ENCODE results near the gene PHF3. TPM values are rescaled to one million over a fixed set of nuclear protein-coding genes. Genes with fewer than 3 reads are reported as not detected.

The PHF3 gene
- total and polyA plus RNA-seq, 2 experiments from 2014 or later = 37.1 to 77.3 TPM

GRCh38 chr6:63624091-63624490 lies 11.5 kb upstream of the PHF3 start:
- Histone ChIP-seq H3K4me1 (ENCODE audit: insufficient read depth) (no peaks in the 10 kb centered on the region), H3K9me2 (ENCODE audit: insufficient read depth) (no peaks in the 10 kb centered on the region), H3K36me3 (ENCODE audit: insufficient read depth) (no peaks in the 10 kb centered on the region), H4K20me1 (replicated peaks; ENCODE audit: insufficient read depth) (no peaks in the 10 kb centered on the region), H2AFZ (no peak overlapping the region), H3K27me3 (ENCODE audit: insufficient read depth) (no peaks in the 10 kb centered on the region), H3F3A (replicated peaks; ENCODE audit: low read depth) (no peaks in the 10 kb centered on the region), H3K79me2 (replicated peaks; ENCODE audit: insufficient read depth) (no peaks in the 10 kb centered on the region), H3K4me2 (no peak overlapping the region), H3K27ac (ENCODE audit: low read depth) (no peak overlapping the region), H3K4me3 (no peak overlapping the region)
- H3K4me3 Mint-ChIP-seq = no peak overlapping the region
- TF ChIP-seq NANOG (IDR thresholded peaks at IDR 0.05; ENCODE audit: borderline replicate concordance) (no peak), EZH2phosphoT487 (IDR thresholded peaks at IDR 0.05; ENCODE audit: unreplicated experiment) (no peak), ZNF462 (CRISPR knock-in tag; IDR thresholded peaks at IDR 0.05) (no peak)
- H3K9me3 Mint-ChIP-seq = no peaks in the 10 kb centered on the region
- no peaks in the 10 kb centered on the region for H3K36me3 Mint-ChIP-seq (ENCODE audit: low read depth)
- H3K27me3 Mint-ChIP-seq (ENCODE audit: insufficient read depth, low read depth, poor library complexity) = no peaks in the 10 kb centered on the region
- ATAC-seq (no peak), DNase-seq (ENCODE audit: low spot score) (no peak)
- H3K4me1 Mint-ChIP-seq = no peaks in the 10 kb centered on the region
- H3K27ac Mint-ChIP-seq = no peak overlapping the region

- H3K9me2 ChIP-seq (ENCODE audit: insufficient read depth) = no peaks in the 10 kb centered on the region
- H3K36me3 Mint-ChIP-seq (ENCODE audit: low read depth) = no peaks in the 10 kb centered on the region
- no peaks in the 10 kb centered on the region for H3F3A ChIP-seq (replicated peaks; ENCODE audit: low read depth)
- H3K36me3 ChIP-seq (ENCODE audit: insufficient read depth) = no peaks in the 10 kb centered on the region
- DNase-seq (ENCODE audit: low spot score) = no peak
- peaks cover 19% of the 10 kb centered on the region for H3K4me1 Mint-ChIP-seq
- H3K4me1 ChIP-seq (ENCODE audit: insufficient read depth) = peaks cover 11% of the 10 kb centered on the region
- no peak overlapping the region for H3K4me3 Mint-ChIP-seq
- H3K27ac ChIP-seq (ENCODE audit: low read depth) = no peak overlapping the region
- no peak for ATAC-seq
- H3K27ac Mint-ChIP-seq = no peak overlapping the region
- H2AFZ ChIP-seq = peak overlapping the region; percentile 25; the same call in 1 of the 2 replicates
- no peak overlapping the region for H3K4me3 ChIP-seq
- H3K79me2 ChIP-seq (replicated peaks; ENCODE audit: insufficient read depth) = no peaks in the 10 kb centered on the region
- H3K4me2 ChIP-seq = no peak overlapping the region
- H3K9me3 Mint-ChIP-seq = no peaks in the 10 kb centered on the region; the same call in 2 of the 3 replicates
- H3K27me3 ChIP-seq (ENCODE audit: insufficient read depth) = peaks cover 6% of the 10 kb centered on the region
- H4K20me1 ChIP-seq (replicated peaks; ENCODE audit: insufficient read depth) = no peaks in the 10 kb centered on the region
- peaks cover 3% of the 10 kb centered on the region for H3K27me3 Mint-ChIP-seq (ENCODE audit: insufficient read depth, low read depth, poor library complexity)
- TF ChIP-seq ETS1 (IDR thresholded peaks at IDR 0.05) = no peak
- TF ChIP-seq CREB1 (CRISPR knock-in tag; IDR thresholded peaks at IDR 0.05; ENCODE audit: low read depth) = no peak
- TF ChIP-seq REST (IDR thresholded peaks at IDR 0.05; ENCODE audit: unreplicated experiment) = no peak
- no peak for TF ChIP-seq ZNF114 (CRISPR knock-in tag; IDR thresholded peaks at IDR 0.05)
- TF ChIP-seq POLR2AphosphoS5 (IDR thresholded peaks at IDR 0.05; ENCODE audit: low read depth) = no peak
These were observed 5.1 kb upstream of the PHF3 start for GRCh38 chr6:63630466-63630865.
